Uterus (tissue), 4 donors: ENCODE data around the gene PTTG1. TPM values are rescaled to one million over a fixed set of nuclear protein-coding genes. Genes with fewer than 3 reads are reported as not detected.

Experiments used
- DNase-seq, 2 donors: peaks; one replicate each; pipeline ENCODE4 v3.0.0-alpha.2; 2019 to 2020
- H3K27ac ChIP-seq, 2 donors: fragments of 200-600 bp; sonication (generic); 1 replicate in 1 of 2; 2 replicates in 1 of 2; pipeline ENCODE4 v1.5.1; 2016 to 2018
- H3K27me3 ChIP-seq, 2 donors: fragments of 200-600 bp; sonication (generic); one replicate each; pipeline ENCODE4 v1.5.1; 2018 to 2019; ENCODE audit warnings: control low read depth in 1 of 2
- H3K36me3 ChIP-seq, 2 donors: fragments of 200-600 bp; sonication (generic); one replicate each; pipeline ENCODE4 v1.5.1; 2019; ENCODE audit warnings: control low read depth in 1 of 2
- H3K4me1 ChIP-seq, 2 donors: fragments of 200-600 bp; sonication (generic); one replicate each; pipeline ENCODE4 v1.5.1; 2018 to 2019; ENCODE audit warnings: control low read depth in 1 of 2
- H3K4me3 ChIP-seq, 2 donors: fragments of 200-600 bp; sonication (generic); 1 replicate in 1 of 2; 2 replicates in 1 of 2; pipeline ENCODE4 v1.5.1; 2018 to 2019; ENCODE audit warnings: mild to moderate bottlenecking in 1 of 2
- H3K9me3 ChIP-seq, 2 donors: fragments of 200-600 bp; sonication (generic); one replicate each; pipeline ENCODE4 v1.5.1; 2019; ENCODE audit warnings: control low read depth in 1 of 2
- POLR2A ChIP-seq, 2 donors: fragments of 450-650 bp; IDR thresholded peaks; one replicate each; pipeline ENCODE4 v1.6.1; 2016; ENCODE audit warnings: antibody characterized with exemption in 2 of 2, mild to moderate bottlenecking in 1 of 2, moderate library complexity in 1 of 2
- intact Hi-C: fragments of 100-400 bp; cut with DNase I; formaldehyde crosslinking; loops from one replicate; pipeline ENCODE4 v1.15.1; 2023; ENCODE audit warnings: low total_unique reads
- total RNA-seq, 4 donors: library from RNA; depleted of rRNA in 3 of 4; stranded (reverse); fragments of >200 nt in 3 of 4; gene quantifications; one replicate each; pipeline versions ENCODE4 v1.1.0 to v1.2.4, GENCODE V29; 2014 to 2023
- TF ChIP-seq, protein P1 (sequence below), 4 experiments: fragments of 200-600 bp in 2 of 4; fragments of 450-650 bp in 2 of 4; sonication (generic) in 2 of 4; IDR thresholded peaks; one replicate each; pipeline ENCODE4 v1.5.1; 2016 to 2019; ENCODE audit warnings: antibody characterized with exemption in 4 of 4, mild to moderate bottlenecking in 2 of 4, moderate library complexity in 1 of 4
- donor health status: DM: yes; HTN: yes; CAD: no.

Gene PTTG1
- total RNA-seq, 4 donors from 2014 or later = 2.4 to 40.0 (median 10.6) TPM; not detected in 1

DNA sequence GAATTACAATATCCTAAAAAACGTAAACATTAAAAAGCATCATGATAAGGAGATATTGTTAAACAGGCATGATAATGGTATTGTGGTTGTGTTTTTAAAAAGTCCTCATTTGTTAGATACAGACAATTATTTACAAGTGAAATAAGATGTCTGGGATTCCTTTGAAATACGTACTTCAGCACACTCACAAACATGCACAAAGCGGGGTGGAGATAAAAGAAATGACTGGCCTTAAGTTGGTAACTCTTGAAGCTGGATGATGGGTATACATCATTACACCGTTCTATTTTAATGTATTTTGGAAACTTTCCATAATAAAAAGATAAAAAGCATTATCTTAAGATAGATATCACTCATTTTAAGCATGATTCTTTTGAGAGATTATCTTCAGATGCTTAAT is 22.8 kb upstream of the PTTG1 start:
- intact Hi-C loops = no loop called here
- no peaks in the 10 kb centered on the region for H3K9me3 ChIP-seq
- H3K27ac ChIP-seq = peak overlapping the region in 1 of 2 donors; percentile 82
- TF ChIP-seq, protein P1, sequence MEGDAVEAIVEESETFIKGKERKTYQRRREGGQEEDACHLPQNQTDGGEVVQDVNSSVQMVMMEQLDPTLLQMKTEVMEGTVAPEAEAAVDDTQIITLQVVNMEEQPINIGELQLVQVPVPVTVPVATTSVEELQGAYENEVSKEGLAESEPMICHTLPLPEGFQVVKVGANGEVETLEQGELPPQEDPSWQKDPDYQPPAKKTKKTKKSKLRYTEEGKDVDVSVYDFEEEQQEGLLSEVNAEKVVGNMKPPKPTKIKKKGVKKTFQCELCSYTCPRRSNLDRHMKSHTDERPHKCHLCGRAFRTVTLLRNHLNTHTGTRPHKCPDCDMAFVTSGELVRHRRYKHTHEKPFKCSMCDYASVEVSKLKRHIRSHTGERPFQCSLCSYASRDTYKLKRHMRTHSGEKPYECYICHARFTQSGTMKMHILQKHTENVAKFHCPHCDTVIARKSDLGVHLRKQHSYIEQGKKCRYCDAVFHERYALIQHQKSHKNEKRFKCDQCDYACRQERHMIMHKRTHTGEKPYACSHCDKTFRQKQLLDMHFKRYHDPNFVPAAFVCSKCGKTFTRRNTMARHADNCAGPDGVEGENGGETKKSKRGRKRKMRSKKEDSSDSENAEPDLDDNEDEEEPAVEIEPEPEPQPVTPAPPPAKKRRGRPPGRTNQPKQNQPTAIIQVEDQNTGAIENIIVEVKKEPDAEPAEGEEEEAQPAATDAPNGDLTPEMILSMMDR (IDR thresholded peaks at IDR 0.05) = no peak
- no peak for TF ChIP-seq POLR2A (IDR thresholded peaks at IDR 0.05)
- DNase-seq = no peak
- no peaks in the 10 kb centered on the region for H3K27me3 ChIP-seq
- H3K36me3 ChIP-seq = no peaks in the 10 kb centered on the region
- no peaks in the 10 kb centered on the region for H3K4me1 ChIP-seq
- H3K4me3 ChIP-seq = peak overlapping the region; percentile 55 to 74

DNA sequence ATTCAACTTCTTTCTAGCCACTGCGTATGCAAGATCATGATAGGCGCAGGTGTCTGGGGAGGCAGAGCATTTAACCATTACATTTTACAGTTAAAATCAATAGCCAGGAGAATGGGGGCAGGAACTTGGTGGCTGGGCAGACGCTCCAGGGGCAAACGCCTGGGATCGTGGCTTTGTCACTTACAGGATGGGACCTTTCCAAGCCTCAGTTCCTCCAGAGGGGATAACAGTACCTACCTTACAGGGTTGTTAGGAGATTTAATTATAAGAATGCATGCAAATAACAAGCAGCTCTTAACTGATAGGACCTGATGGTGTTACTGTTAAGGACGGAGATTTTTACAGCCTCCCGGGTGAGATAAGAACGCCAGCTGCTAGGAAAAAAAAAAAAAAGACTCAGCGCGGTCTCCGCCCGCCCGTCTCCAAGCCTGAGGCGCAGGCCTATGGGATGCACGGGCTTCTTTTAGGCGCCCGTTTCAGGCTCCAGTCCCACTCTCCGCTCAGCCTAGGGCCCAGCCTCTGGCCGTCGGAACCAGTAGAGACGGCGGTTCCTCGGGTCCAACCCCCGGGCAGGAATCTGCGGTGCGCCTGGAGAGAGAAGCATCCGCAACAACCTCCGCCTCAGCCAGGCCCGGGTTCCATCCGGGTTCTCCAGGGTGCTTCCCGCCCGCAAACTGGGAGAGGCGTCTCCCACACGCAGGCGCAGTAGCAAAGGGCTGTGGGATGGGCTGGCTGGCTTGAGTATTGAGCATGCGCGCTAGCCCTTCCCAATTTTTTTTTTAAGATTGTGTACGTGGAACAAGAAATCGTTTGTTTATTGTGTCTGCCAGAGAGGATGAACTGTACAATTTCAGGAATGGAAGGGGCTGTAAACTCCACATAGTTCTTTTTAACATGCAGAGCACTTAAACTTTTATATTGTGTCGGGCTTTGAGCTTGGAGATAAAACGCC is 22.0 kb upstream of the PTTG1 start, which contains the start of gene FAM200C:
Gene FAM200C (minus strand): TSS at position 653 of the 952 bp plus-strand sequence. CDS start 4,564 bp downstream, outside the sequence.
- Histone ChIP-seq H3K9me3 (no peaks in the 10 kb centered on the region), H3K27me3 (no peaks in the 10 kb centered on the region), H3K36me3 (no peaks in the 10 kb centered on the region), H3K27ac (peak within 1 kb of the TSS; percentile 82 to 92), H3K4me3 (peak within 1 kb of the TSS; percentile 55 to 74), H3K4me1 (no peaks in the 10 kb centered on the region)
- TF ChIP-seq POLR2A (IDR thresholded peaks at IDR 0.05) = peak; percentile 87 to 95
- TF ChIP-seq, protein P1 (IDR thresholded peaks at IDR 0.05) = no peak
- peak; percentile 89 to 90 for DNase-seq
- intact Hi-C loops = no loop called here

DNA sequence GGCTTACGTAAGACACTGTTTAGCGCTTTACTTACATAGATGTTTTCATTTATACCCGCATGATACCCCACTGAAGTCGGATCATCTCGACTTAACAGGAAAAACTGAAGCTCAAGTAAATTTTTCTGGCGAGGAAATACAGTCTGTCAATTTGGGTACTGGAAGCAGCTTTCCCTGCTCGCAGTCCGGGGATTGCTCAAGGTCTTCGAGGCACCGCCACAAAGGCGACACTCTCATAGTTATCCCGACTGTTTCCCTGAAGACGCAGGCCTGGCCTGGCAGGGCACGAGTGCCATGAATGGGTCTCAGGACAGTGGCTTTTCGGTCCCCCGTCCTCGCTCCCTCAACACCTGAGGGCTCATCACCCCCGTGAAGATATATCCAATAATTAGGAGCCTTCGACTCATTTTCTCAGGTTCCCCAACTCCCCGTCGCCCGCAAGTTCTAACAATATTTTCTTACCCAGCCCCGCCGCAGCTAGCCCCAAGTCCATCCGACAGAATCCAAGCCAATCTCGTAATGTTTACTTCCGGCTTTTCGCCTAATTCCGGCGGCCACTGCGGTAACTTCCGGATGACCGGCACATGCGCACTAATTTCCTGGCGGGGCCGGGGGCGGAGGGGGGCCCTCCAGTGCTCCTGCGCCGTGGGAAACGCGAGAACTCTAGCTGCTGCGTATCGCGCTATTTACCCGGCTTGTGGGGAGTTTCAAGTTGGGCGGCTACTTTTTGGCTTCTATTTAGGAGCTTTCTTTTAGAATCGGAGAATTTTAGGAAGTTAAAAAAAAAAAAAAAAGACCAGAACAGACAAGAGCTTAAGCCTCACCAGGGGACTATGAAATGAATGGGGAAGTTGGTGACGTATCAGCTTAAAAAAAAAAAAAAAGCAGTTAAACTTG is 2.8 kb upstream of the PTTG1 start, which contains the start of gene SLU7:
Gene SLU7 (minus strand): TSS at position 521 of the 897 bp plus-strand sequence. CDS start 3,787 bp downstream, outside the sequence.
- intact Hi-C loops = no loop called here
- TF ChIP-seq POLR2A (IDR thresholded peaks at IDR 0.05) = peak; percentile 67 to 68
- TF ChIP-seq, protein P1 (IDR thresholded peaks at IDR 0.05) = no peak
- DNase-seq = peak; percentile 96
- Histone ChIP-seq H3K27ac (peak within 1 kb of the TSS; percentile 84 to 90), H3K4me1 (peaks cover 0 to 6% of the 10 kb centered on the region in 2 donors), H3K36me3 (no peaks in the 10 kb centered on the region), H3K9me3 (no peaks in the 10 kb centered on the region), H3K4me3 (peak within 1 kb of the TSS; percentile 69 to 94), H3K27me3 (no peaks in the 10 kb centered on the region)

DNA sequence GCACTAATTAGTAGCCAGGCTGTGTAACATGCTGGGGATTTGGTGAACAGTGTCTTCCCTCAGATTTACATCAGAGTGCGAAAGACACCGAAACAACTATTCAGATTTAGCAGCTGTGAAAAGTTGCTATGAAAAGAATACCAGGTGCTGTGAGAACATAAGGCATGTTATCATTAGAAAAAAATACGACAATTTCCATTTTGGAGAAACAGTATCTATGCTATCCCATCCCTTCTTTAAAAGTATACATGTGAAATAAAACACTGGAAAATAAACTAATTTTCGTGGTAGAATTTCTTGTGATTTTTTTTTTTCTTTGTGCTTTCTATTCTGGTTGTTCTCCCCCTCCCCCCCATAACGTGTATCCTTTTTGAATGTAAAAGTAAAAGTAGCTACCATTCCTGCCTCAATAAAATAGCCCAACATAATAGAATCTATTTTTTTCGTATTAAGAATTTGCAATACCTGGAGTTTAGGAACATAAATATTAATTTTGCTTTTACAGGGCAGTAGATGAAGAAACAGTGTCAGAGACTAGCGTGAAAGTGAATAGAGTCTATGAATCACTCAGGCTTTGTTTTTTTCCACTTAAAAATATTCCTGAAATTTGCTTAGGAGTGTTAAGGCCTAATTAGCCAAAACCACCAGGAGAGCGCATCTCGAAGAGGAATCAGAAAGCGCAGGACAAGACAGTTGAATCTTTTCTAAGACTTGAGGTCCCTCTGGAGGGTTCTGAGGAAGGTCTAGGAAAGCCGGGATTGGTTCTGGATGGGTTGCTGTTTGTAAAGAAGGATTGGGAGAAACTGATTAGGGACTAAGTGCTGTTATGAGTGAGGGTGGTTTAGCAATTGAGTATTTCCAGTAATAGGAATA is 2.0 kb upstream of the PTTG1 start:
- TF ChIP-seq, protein P1 (IDR thresholded peaks at IDR 0.05) = no peak
- TF ChIP-seq POLR2A (IDR thresholded peaks at IDR 0.05) = no peak
- no peak for DNase-seq
- Histone ChIP-seq H3K9me3 (no peaks in the 10 kb centered on the region), H3K4me1 (peaks cover 0 to 6% of the 10 kb centered on the region in 2 donors), H3K4me3 (peak overlapping the region; percentile 69 to 94), H3K27me3 (no peaks in the 10 kb centered on the region), H3K27ac (peak overlapping the region; percentile 84 to 90), H3K36me3 (no peaks in the 10 kb centered on the region)
- intact Hi-C loops = no loop called here
